K562 (cell line): Measurements from ENCODE around the gene BCAP31. TPM values are rescaled to one million over a fixed set of nuclear protein-coding genes. Genes with fewer than 3 reads are reported as not detected.

Experiments
- CHCHD3 ChIP-seq: fragments of 250-450 bp; sonication (Bioruptor Pico); IDR thresholded peaks from 2 replicates; pipeline ENCODE4 v2.1.2; 2022; ENCODE audit warnings: mild to moderate bottlenecking
- FUS ChIP-seq: fragments of 200-400 bp; formaldehyde crosslinking; optimal IDR thresholded peaks from 2 replicates; pipeline ENCODE3; 2017; ENCODE audit warnings: low read depth, low read length
- GABPB1 ChIP-seq: sonication (generic); formaldehyde crosslinking; IDR thresholded peaks from 2 replicates; pipeline ENCODE4 v1.8.0; 2022; ENCODE audit warnings: mild to moderate bottlenecking, missing genetic modification reagents
- NCOA4 ChIP-seq: fragments of 450-650 bp; IDR thresholded peaks from 2 replicates; pipeline ENCODE4 v1.6.1; 2018; ENCODE audit warnings: mild to moderate bottlenecking; ENCODE audit not compliant: partially characterized antibody
- SETDB1 ChIP-seq: IDR thresholded peaks from one replicate; pipeline ENCODE4 v1.6.1; 2012; ENCODE audit warnings: low read length, control low read depth, inconsistent platforms
- SMAD3 ChIP-seq: fragments of 450-650 bp; formaldehyde crosslinking; conservative IDR thresholded peaks from 2 replicates; pipeline ENCODE4 v1.4.0; 2020; ENCODE audit warnings: mild to moderate bottlenecking
- TFAP4 ChIP-seq: sonication (generic); formaldehyde crosslinking; IDR thresholded peaks from 2 replicates; pipeline ENCODE4 v1.8.0; 2022; ENCODE audit warnings: missing genetic modification reagents, mild to moderate bottlenecking, moderate library complexity, borderline replicate concordance
- THRAP3 ChIP-seq: fragments of 450-650 bp; IDR thresholded peaks from 2 replicates; pipeline ENCODE4 v1.6.1; 2016; ENCODE audit warnings: mild to moderate bottlenecking, inconsistent platforms, borderline replicate concordance
- ZBTB40 ChIP-seq, 2 experiments: fragments of 450-650 bp in 1 of 2; sonication (generic) in 1 of 2; formaldehyde crosslinking in 1 of 2; IDR thresholded peaks; 2 replicates each; pipeline versions ENCODE4 v1.7.1 to v1.9.0; 2016 to 2022; ENCODE audit warnings: inconsistent platforms in 1 of 2, mild to moderate bottlenecking in 1 of 2, missing genetic modification reagents in 1 of 2
- ZNF668 ChIP-seq: fragments of 250-450 bp; sonication (Bioruptor Pico); IDR thresholded peaks from 2 replicates; pipeline ENCODE4 v1.8.0; 2022; ENCODE audit warnings: mild to moderate bottlenecking, inconsistent platforms
- polyA plus RNA-seq, 8 experiments: library from polyadenylated mRNA; depleted of rRNA in 4 of 8; stranded (reverse) in 5 of 8; unstranded in 3 of 8; fragments of >200 nt; fragmentation: Nextera tagmentation in 2 of 8; fragmentation: Illumina TruSeq in 1 of 8; extraction: Ambion mirVana in 2 of 8; extraction: Trizol in 1 of 8; gene quantifications; 2 replicates each; pipeline versions ENCODE4 v1.2.1 to v1.2.3, GENCODE V29; 2011 to 2014; ENCODE audit warnings: inconsistent platforms in 1 of 8, missing spikeins in 1 of 8
- total RNA-seq, 7 experiments: library from RNA; depleted of rRNA in 6 of 7; stranded (reverse); fragments of >200 nt in 6 of 7; fragmentation: Illumina TruSeq in 2 of 7; extraction: Trizol in 2 of 7; gene quantifications; 2 replicates each; pipeline versions ENCODE4 v1.2.1 to v1.2.3, GENCODE V29; 2011 to 2021; ENCODE audit warnings: low replicate concordance in 1 of 7
- TF ChIP-seq, protein P1 (sequence below): fragments of 450-650 bp; IDR thresholded peaks from one replicate; pipeline ENCODE4 v1.6.1; 2018; ENCODE audit warnings: mild to moderate bottlenecking, moderate library complexity; ENCODE audit not compliant: partially characterized antibody

BCAP31 gene
- total and polyA plus RNA-seq, 9 of the 15 experiments (the other 6 are each of a cell fraction or from before 2014, with no cell fraction given), result 156 to 683 (median 188) TPM

- TF ChIP-seq ZBTB40 (IDR thresholded peaks at IDR 0.05) (peak; percentile 85), ZBTB40 (CRISPR knock-in tag; IDR thresholded peaks at IDR 0.05) (no peak), THRAP3 (no peak), SETDB1 (no peak), NCOA4 (no peak), ZNF668 (CRISPR knock-in tag) (no peak), CHCHD3 (no peak), TFAP4 (CRISPR knock-in tag) (peak; percentile 49), SMAD3 (CRISPR knock-in tag) (no peak), GABPB1 (no peak; the same call in none of the 2 replicates), FUS (no peak)
- TF ChIP-seq, protein P1, sequence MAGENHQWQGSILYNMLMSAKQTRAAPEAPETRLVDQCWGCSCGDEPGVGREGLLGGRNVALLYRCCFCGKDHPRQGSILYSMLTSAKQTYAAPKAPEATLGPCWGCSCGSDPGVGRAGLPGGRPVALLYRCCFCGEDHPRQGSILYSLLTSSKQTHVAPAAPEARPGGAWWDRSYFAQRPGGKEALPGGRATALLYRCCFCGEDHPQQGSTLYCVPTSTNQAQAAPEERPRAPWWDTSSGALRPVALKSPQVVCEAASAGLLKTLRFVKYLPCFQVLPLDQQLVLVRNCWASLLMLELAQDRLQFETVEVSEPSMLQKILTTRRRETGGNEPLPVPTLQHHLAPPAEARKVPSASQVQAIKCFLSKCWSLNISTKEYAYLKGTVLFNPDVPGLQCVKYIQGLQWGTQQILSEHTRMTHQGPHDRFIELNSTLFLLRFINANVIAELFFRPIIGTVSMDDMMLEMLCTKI, result no peak
Observed at GRCh38 chrX:153724252-153725038, at the start of gene BCAP31, which contains the start of gene ABCD1 (continued).
